Stimulated activated CD4-positive, alpha-beta T cell treated with anti-CD3 and anti-CD28 coated beads, Interleukin-1b, Interleukin-23, amount 100 ng/mL, for 4 hours (primary cell): ENCODE measurements around the gene ZCCHC24.

ENCODE experiments used
- DNase-seq, 2 donors: peaks; one replicate each; pipeline ENCODE4 v3.0.0-alpha.2; 2020; ENCODE audit warnings: low read depth in 2 of 2

The ZCCHC24 gene

DNA sequence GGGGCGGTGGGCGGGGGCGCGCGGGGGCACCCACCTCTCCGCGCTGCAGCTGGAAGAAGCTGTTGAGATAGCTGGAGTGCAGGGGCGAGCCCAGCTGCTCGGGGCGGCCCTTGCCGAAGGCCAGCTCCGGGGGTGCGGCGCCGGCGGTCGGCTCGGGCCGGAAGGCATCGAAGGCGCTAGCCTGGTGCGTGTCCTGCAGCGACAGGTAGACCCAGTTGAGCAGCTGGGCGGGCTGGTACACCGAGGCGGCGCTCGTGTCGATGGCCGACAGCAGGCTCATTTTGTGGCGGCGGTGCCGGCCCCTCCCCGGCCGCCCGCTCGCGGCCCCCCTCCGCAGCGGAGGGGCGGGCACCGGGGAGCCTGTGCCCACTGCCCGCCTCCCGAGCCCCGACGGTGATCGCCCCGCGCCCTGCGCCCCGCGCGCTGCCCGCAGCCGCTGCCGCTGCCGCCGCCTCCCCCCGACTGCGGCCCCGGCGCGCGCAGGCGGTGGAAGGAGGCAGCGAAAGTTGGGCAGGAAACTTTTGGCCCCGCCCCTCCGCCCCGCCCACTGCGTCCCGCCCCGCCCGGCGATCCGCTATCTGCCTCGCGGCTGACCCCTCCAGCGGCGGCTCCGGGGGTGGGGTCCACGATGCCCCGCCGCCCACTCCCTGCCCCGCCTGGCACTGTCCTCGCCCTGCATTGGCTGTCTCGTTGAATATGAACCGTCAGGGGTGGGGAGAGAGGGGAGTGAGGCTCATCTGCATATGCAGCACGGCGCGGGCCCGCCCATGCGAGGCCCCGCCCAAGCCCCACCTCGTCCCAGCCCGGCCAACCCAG, at the start of gene ZCCHC24:
TSS of gene ZCCHC24 (minus strand) at position 464 of the 816 bp plus-strand sequence. CDS start at position 280, 184 bp downstream.
- peak; percentile 87 to 92 for DNase-seq

DNA sequence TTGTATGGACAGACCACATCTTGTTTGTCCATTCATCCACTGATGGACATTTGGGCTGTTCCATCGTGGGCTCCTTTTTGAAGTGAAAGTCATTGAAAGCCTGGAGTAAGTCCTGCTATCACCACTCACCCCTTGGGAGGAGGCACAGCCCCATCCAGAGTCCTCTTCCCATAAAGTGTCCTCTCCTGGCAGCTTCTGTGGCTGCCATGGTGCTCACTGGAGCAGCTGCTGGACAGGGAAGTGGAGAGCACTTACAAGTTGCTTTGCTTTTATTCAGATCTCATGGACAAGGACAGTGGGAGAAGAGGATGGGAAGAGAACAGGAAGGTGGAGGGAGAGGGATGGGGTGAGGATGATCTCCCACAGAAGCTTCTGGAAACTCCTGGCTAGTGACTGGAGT, 48.4 kb upstream of the ZCCHC24 start:
- DNase-seq: no peak

DNA sequence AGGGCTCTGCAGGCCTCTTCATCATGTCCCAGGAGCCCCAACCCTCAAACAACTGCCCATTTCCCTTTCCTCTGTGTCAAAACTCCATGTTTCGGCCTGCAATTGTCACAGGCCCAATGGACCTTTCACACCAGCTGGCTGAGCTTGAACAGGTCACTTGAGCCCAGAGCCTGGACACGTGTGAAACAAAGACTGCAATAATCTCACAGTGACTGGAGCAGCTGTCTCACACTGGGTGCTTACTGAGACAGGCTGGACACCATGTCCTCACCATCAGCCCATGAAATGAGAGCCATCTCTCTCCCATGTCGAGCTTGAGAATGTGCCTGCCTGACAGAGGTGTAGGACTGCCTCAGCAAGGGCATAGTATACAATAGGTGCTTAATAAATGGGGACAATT, 47.4 kb upstream of the ZCCHC24 start:
- no peak for DNase-seq

DNA sequence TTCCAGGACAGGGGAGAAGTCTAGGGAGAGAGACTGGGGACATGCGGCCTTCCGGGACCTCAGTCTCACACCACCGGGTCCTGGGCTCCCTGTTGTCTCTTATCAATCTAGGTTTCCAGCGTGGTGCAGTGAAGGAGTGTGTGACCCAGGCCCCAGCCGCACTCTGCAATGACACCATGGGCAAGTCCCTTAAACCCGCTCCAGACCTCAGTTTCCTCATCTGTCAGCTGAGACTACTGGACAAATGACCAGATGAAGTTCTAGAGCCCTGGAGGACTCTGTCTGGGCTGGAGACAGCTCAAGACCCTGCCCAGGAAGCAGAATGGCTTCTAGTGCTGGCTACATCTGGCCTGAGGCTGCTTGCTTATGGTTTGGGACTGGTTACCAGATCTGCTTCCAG, 46.8 kb upstream of the ZCCHC24 start:
- DNase-seq: no peak

DNA sequence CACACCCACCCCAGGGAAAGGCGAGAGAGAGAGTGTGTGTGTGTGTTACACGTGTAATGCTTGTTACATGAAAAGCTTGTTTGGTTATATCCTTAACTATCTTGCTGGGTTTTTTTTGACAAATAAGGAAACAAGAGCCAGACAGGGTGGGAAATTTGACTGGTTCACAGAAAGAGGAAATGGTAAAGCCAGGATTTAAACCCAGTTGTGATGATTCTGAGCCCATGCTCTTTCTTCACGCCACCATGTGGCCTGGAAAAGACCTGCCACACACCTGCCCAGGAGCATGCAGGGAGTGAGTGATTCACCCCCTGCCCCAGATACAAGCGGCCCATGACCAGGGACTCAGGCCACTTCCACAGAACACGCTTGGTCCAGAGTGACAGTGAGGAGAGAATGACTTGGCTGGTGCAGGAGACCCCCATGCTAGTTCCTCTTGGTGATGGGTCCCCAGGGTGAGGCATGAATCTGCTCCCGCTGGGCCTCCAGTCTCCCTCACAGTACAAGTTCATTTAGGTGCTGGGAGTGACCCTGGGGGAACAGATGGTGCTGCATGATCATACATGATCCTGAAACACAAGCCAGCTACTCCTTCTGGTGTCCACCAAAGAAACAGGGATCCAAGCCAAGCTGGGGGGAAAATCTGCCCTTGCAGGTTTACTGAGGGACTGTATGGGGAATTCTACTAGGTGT, 45.9 kb upstream of the ZCCHC24 start:
- no peak for DNase-seq

DNA sequence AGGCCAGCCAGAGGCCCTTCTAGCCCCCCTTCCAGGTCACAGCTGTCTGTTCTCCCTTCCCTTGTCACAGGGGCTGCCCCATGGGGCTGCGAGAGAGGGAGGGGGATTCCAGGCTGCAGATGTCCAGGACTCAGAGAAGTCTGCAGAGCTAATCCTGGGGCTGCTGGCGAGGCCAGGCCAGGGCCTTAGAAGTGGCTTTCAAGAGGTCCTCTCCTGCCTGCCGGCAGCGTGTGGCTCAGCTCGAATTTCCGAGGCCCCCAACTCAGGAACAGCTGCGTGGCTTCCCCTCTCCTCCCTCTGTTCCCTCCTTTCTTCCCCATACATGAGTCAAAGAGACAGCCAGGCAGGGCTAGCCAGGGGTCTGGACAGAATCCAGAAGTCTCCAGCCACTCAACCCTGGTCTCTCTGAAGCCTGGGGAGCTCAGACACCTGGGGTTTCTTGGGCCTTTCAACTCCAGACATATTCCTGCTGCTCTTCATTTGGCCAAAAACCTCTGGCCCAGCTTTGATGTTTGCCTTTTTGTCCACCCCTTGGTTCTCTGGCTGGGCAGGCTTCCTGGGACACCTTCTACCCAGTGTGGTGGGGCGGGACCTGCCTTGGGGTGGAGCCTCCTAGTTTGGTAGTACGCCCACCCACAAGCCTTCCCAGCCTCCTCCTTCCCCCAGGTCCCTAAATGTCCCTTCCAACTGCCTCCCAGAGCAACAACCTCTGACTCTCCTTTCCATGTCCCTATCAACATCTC, 45.1 kb upstream of the ZCCHC24 start:
- no peak for DNase-seq

DNA sequence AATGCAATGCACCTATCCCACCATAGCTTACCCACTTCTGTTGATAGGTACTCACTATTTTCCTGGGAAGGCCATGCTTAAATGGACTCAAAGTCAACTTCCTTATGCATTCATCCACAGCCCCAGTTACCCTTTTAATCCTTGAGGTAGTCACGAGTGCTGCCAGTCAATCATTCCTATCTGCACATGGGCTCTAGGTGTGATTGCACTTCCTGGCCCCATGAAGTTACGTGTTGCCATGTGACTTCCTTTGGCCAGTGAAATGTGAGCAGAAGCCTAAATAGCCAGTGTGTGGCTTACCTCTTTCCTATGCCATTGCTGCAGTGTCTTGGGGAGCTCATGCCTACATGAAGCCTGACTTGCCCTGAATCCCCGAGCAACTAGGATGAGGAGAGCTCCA, 43.4 kb upstream of the ZCCHC24 start:
- DNase-seq: no peak

DNA sequence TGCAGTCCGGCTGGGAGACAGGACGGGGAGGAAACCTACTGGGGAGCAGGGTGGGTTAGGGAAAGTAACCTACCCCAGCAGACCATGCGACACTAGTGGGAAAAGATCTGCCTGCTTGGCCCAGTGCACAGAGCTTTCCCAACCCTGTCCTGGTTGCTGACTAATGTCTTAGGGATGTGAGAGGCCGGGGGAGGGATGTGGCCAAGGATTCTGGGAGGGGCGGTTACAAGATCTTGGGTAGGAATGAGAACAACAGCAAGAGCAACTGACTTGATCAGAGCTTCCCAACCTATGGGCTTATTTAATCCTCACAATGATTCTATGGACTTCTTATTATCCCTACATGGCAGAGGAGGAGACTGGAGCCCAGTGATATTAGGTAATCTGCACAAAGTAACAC, 42.9 kb upstream of the ZCCHC24 start:
- DNase-seq: no peak

DNA sequence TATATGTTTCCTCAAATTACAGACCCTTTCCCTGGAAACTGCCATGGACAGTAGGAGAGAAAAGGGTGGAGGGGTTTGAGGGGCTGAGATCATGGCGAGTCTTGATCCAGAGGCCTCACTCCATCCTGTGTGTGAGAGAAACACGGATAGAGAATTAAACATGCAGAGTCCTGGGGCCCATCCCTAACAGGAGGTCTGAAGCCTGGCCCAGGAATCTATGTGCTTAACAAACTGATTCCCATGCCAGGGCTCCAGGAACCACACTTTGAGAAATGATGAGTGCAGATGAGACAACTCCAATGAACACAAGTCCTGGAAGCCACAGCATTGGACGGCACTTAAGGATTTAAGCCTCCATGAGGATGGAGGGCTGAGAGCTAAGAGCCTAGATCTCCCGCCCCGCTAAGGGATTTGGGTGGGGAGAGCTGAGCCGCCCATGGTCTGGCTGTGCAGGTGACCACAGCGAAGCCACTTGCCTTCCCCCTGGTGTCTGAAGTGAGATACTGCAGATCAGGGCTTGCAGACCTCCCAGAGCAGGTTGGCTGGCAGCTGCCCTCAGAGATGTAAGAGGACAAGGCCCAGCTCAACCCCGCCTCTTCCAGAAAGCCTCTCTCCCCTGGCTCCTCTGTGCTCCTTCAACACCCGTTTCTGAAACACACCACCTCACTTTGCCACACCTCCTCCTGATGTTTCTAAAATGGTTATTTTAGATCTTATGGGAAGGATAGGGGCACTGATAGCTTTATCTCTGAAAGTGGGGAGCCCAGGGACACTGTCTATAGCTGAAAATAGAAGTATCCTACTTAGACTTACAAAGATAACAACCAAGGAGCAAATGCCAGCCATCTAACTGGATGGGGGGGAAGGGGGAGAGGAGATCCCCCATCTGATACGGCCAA, 42.1 kb upstream of the ZCCHC24 start:
- no peak for DNase-seq

DNA sequence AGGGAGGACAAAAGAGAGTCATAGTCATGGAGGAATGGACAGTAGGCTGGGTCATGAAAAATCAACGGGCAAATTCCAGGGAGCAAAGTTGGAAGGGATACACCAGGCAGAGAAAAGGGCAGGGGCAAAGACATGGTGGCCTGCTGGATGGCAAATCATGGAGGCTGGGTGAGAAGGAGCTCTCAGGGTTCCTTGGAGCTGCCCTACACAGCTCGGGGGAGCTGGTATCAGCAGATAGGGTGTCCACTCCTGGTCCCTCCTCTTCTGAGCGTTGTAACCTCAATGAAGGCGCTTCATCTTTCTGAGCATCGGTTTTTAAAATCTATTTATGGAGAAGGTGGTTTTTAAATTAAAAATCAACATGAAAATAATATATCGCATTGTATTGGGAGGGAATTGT, 39.1 kb upstream of the ZCCHC24 start:
- DNase-seq: no peak

DNA sequence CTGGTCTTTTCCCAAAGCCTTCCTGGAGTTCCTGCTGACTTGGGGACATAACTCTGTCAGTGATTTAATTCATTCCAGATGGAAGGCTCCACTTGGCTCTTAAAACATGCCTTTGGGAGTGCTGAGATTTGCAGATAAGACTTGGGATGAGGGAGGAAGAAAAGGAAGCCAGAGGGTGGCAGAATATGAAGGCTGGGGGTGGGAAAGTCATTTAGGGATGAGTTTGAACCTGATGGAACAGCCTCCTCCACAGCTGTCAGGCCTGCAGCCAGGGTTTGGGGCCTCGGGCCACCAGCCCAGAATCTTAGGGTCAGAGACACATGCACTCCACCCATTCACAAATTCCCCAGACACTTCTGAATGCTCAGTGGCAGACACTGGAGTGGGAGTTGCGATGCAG, 38.5 kb upstream of the ZCCHC24 start:
- no peak for DNase-seq

DNA sequence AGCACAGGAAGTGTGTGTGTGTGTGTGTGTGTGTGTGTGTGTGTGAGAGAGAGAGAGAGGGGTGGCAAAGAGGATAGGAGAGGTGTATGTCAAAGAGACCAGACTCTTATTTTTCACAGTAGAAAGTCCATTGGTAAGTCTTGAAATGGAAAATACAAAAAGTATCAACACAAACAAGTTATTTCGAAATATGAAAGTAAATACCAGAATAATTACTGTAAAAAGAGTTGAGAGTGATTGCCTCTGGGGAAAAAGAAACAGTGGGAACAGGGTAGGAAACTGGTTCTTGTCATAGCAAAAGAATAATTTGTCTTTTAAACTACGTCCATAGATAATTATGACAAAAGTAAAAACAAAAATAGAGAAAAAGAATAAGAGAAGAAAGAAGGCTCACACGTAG, 37.9 kb upstream of the ZCCHC24 start:
- DNase-seq: no peak

DNA sequence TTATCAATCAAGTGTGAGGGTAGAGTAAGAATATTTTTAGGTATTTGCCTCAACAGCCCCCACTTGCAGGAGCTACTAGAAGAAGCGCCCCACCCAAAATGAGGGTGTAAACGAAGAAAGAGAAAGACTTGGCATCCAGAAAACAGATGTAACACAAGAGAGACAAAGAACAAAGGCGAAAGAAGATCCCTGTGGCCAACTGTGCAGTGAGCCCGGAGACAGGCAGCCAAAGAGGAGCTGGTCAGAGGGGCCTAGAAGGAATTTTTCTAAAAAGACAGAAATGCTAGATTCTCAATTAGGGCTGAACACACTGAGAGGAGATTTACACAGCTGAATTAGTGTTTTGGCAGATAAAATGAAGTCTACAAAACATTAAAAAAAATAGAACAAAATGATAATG, 37.3 kb upstream of the ZCCHC24 start:
- no peak for DNase-seq

DNA sequence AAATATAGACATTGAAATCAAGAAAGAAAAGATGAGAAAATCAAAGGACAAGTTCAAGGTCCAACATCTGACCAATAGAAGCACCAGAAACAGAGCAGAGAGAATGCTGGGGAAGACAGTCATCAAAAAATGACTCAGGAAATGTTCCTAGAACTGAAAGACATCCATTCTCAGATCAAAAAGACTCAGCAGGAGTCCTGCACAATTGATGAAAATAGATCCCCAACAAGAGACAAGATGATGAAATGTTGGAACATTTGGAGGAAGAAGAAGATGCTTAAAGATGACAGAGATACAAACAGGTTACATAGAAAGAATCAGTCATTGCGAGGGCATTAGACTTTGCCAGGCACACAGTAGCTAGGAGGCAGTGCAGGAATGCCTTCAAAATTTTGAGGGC, 36.9 kb upstream of the ZCCHC24 start:
- DNase-seq: no peak

DNA sequence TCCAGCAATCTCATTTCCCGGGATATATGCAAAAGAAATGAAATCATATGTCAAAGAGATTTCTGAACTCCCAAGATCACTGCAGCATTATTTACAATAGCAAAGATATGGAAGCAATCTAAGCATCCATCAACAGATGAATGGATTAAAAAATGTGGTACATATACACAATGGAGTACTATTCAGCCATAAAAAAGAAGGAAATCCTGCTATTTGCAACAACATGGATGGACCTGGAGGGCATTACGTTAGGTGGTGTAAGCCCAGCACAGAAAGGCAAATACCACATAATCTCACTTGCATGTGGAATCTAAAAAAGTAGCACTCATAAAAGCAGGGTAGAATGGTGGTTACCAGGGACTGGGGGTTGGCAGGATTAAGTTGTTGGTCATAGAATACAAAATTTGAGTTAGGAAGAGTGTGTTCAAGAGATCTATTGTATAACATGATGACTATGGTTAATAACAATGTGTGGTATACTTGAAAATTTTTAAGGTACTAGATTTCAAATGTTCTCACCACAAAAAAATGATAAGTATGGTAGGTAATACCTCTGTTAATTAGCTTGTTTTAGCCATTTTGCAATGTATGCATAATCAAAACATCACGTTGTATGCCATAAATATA, 34.0 kb upstream of the ZCCHC24 start:
- DNase-seq: no peak

DNA sequence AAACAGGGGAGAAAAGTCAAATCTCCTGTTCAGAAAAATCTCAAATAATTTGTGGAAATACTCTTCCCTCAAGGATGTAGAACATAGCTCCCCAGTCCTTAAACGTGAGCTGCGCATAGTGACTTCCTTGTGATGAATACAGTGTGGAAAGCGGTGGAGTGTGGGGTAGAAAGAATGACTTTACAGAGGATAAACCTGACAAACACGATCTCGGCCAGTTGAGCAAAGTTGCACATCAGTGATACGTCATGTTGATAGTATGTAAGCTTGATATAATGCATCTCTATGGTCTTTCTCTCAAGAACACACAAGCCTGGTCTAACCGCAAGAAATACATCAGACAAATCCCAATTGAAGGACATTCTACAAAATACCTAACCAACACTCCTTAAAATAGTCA, 32.0 kb upstream of the ZCCHC24 start:
- no peak for DNase-seq

DNA sequence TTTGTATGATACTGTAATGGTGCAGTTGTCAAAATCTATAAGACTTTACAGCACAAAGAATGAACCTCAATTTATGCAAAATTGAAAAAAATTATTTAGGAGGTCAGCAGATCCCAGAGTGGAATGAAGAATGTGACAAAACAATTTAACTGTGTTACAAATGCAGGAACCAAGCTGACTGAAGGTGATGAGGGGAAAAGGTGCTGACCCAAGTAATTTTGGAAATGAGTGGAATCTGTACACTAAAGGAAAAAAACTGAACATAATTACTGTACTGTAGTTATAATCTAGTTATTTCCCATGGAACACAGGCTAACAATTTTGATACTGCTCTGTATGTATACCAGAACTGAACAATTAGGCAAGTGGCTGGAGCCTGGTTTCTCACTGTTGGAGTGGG, 31.2 kb upstream of the ZCCHC24 start:
- no peak for DNase-seq

DNA sequence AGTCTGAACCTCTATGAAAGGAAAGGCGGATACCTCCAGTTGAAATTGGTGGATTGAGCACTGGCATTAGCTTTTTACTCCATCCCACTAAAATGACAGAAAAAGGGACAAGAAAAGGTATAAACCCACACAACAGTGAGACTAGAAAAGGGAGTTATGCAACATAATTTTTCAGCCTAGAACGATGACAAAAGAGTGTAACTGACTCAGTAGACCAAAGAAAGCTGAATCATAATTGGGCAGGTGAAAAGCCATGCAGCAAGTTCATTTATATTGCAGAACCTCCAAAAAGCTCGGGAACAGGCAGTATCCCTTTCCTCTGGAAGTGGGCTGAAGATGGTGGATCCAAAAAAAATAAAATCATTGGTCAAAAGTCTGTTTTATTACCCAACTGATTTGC, 30.5 kb upstream of the ZCCHC24 start:
- no peak for DNase-seq

DNA sequence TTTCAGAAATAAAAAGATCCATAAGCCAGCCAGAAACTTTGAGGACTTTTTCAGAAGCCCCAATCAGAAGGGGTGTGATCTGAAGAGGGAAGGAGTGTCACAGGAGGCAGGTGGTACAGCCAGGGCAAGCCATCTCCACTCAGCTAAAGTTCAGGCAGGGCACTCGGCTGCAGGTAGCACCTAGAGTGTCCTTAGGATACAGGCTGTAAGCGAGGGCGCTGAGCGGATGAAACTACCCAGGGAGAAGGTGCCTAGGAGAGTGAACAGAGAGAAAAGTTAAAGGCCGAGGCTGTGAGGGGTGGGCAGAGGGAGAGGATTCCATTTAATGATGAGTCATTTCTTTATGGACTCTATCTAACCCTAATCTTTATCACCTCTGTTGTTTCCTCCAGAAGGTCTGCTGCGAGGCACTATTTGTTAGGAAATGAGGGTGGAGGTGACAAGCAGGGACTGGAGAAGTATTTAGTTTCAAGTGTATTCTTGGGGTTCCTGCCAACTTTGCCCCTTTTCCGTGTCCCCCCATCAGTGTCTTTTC, 29.8 kb upstream of the ZCCHC24 start:
- no peak for DNase-seq

DNA sequence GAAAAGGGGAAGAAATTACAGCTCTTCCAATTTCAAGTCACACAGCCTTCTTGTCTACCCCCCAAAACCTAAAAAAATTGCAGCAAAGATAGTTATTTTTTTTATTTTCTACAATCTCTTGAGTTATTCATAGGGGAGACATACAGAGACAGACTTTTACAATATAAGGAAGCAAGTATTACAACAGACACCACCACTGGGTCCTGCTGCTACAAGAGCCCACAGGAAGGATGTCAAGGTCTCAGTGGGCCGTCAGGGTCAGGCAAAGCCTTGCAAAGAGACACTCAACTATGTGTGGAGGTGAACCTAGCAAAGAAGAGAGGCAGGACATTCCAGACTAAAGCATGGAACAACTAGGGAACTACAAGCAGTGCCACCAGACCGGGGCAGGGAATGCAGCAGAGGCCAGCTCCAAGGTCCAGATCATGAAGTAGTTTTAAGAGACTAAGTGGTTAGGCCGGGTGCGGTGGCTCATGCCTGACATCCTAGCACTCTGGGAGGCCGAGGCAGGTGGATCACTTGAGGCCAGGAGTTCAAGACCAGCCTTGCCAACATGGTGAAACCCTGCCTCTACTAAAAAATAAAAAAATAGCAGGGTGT, 28.2 kb upstream of the ZCCHC24 start:
- DNase-seq: no peak

DNA sequence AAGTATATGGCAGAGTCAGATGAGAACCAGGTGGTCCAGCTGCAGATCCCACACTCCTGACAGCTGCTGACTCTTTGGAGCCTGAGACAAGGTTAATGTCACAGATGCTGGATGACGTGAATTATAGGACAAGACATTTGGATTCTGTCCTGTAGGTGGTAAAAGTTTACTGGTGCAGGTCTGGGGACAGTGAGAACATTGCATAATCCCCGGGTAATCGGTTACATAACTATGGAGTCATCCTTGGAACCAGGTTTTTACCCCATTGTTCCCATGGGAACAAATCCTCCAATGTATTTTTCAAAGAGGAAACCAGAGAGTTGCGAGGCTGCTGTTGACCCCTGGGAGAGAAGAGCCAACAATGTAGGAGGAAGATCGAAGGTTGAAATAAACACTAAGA, 27.5 kb upstream of the ZCCHC24 start:
- DNase-seq: no peak
